ENCODE measurements around the gene NTN3. TPM values are rescaled to one million over a fixed set of nuclear protein-coding genes. Genes with fewer than 3 reads are reported as not detected.

NTN3 gene
- total and polyA plus RNA-seq, 2 donors, result 0.02 to 0.71 TPM

DNA sequence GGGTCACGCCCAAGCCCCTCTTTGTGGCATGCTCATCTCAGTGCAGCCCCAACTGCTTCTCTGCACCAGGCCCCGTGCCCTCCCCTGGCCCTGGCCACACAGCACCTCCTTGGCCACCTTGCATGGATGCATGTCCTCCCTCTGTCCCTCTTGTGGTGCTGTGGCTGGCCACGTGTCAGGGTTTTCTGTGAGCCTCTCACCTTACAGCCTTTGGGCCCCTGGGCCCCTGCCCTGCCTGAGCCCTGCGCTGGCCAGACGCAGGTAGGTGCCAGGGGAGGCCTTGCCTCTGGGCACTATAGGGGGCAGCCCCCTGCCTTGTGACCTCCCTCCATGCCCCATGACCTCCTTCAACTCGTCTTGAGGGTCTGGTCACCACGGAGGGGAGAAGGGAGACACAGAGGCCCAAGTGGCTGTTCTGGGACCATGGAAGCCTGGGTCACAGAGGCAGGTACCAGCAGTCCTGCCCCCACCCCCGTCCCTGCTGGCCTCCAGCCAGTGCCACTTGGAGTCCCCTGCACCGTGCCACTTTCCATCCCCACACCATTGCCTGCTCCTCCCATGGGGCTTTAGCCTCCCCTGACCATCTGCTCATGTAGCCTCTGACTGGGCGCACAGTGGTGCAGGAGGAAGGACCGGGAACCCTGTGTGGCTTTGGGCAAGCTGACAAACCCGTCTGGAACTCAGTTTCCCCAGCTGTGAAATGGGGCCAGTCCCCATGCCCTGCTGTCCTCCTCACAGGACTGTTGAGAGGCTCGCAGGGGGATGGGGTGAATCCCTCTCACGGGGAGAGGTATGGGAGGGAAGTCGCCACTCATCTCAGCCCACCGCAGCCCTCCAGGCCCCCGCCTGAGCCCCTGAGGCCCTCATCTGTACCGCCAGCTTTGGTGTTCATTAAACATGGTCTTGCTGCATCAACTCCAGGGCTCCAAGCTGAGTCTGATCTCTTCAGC lies 31.1 kb downstream of the NTN3 start:
- no peak overlapping the region for H3K4me3 ChIP-seq (ENCODE audit: low read length in 2 of 2)
- 95% methylated on average over 18 of the region's 18 CpGs for WGBS
- DNase-seq (ENCODE audit: low read depth in 6 of 9, low spot score in 9 of 9), result no peak
- H3K36me3 ChIP-seq (ENCODE audit: control insufficient read depth in 2 of 2, insufficient read depth in 2 of 2, low read length in 1 of 2), result peaks cover 0 to 7% of the 10 kb centered on the region in 2 donors
- no peaks in the 10 kb centered on the region for H3K9me3 ChIP-seq (ENCODE audit: control insufficient read depth in 2 of 2, insufficient read depth in 1 of 2, low read length in 1 of 2)
- peaks cover 0 to 29% of the 10 kb centered on the region in 2 donors for H3K4me1 ChIP-seq (ENCODE audit: control insufficient read depth in 2 of 2, insufficient read depth in 2 of 2, low read length in 2 of 2)
- H3K27ac ChIP-seq (ENCODE audit: low read depth in 1 of 2, low read length in 1 of 2), result no peak overlapping the region
- no peaks in the 10 kb centered on the region for H3K27me3 ChIP-seq (ENCODE audit: control insufficient read depth in 2 of 2, insufficient read depth in 1 of 2, low read length in 1 of 2)

DNA sequence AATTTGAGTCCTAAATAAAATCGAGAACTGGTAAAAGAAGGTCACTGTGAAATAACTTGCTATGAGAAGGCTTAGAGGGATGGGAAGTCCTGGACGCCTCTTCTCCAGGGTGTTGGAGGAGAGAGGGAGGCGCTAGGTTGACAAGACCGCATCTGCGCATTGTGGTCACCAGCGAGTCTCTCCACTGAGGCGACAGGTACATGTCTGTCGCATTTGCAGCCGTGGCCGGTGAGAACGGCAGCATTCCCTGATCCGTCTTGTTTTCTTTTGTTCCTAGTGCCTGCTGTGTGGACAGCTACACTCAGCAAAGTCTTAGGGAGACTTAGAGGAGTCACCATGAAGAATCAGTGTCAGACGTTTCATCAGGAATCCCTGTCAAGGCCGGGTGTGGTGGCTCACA lies 34.6 kb downstream of the NTN3 start:
- peaks cover 0 to 8% of the 10 kb centered on the region in 2 donors for H3K9me3 ChIP-seq (ENCODE audit: control insufficient read depth in 2 of 2, insufficient read depth in 1 of 2, low read length in 1 of 2)
- WGBS, result 96% methylated on average over 14 of the region's 14 CpGs
- no peak for DNase-seq (ENCODE audit: low read depth in 6 of 9, low spot score in 9 of 9)
- H3K36me3 ChIP-seq (ENCODE audit: control insufficient read depth in 2 of 2, insufficient read depth in 2 of 2, low read length in 1 of 2), result no peaks in the 10 kb centered on the region
- no peak overlapping the region for H3K27ac ChIP-seq (ENCODE audit: low read depth in 1 of 2, low read length in 1 of 2)
- no peak overlapping the region for H3K4me3 ChIP-seq (ENCODE audit: low read length in 2 of 2)
- peaks cover 3 to 60% of the 10 kb centered on the region in 2 donors for H3K4me1 ChIP-seq (ENCODE audit: control insufficient read depth in 2 of 2, insufficient read depth in 2 of 2, low read length in 2 of 2)
- H3K27me3 ChIP-seq (ENCODE audit: control insufficient read depth in 2 of 2, insufficient read depth in 1 of 2, low read length in 1 of 2), result no peaks in the 10 kb centered on the region

DNA sequence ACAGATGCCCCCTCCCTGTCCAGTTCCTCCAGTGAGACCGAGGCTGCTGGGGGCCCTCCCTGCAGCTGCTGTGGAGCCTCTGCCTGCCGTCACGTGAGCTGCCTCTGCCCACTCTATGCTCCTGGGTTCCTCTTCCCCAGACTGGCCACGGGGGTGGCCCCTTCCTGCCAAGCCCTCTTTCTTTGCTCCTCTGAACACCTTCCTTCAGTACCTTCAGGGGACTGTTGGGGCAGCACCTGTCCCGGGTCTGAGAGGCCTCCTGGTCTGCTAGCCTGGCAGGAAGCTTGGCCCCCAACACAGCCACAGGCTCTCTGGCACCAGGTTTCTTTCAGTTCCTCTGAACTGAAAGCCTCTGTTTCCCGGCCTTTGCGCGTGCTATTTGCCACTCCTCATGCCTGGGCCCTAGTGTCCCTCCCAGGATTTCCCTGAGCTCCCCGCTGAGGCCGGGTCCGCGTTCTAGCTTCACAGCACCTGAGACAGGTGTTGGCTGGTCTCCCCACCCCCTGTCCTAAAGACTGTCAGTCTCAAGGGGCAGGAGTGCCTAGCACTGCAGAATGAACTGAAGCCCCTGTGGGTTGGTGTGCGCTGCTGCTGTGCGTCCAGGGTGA lies 36.1 kb downstream of the NTN3 start:
- WGBS, result 30% methylated on average over 14 of the region's 14 CpGs
- Histone ChIP-seq H3K36me3 (ENCODE audit: control insufficient read depth in 2 of 2, insufficient read depth in 2 of 2, low read length in 1 of 2) (no peaks in the 10 kb centered on the region), H3K9me3 (ENCODE audit: control insufficient read depth in 2 of 2, insufficient read depth in 1 of 2, low read length in 1 of 2) (peaks cover 0 to 8% of the 10 kb centered on the region in 2 donors), H3K4me3 (ENCODE audit: low read length in 2 of 2) (no peak overlapping the region), H3K27me3 (ENCODE audit: control insufficient read depth in 2 of 2, insufficient read depth in 1 of 2, low read length in 1 of 2) (no peaks in the 10 kb centered on the region), H3K4me1 (ENCODE audit: control insufficient read depth in 2 of 2, insufficient read depth in 2 of 2, low read length in 2 of 2) (peaks cover 3 to 59% of the 10 kb centered on the region in 2 donors), H3K27ac (ENCODE audit: low read depth in 1 of 2, low read length in 1 of 2) (peak overlapping the region; percentile 73 to 74)
- peak in 1 of 9 donors; percentile 52 for DNase-seq (ENCODE audit: low read depth in 6 of 9, low spot score in 9 of 9)

DNA sequence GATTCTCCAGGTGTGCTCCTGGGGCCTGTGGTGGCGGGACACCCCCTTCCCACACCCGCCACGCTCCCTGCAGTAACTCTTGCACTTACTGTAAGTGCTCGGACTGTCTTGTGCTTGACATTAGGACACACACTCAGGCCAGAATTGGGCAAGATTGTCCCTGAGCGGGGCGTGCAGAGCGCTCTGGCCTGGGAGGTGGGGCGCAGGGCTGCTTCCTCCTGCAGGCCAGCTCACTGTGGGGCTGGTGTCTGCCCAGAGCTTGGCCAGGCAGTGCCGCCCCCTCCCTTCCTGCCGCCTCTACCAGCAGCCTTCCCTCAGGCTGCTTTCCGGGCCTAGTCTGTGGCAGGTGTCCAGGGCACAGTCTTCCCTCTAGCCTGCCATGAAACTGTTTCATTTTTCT lies 36.6 kb downstream of the NTN3 start:
- Histone ChIP-seq H3K4me3 (ENCODE audit: low read length in 2 of 2) (no peak overlapping the region), H3K27ac (ENCODE audit: low read depth in 1 of 2, low read length in 1 of 2) (peak overlapping the region; percentile 73 to 74)
- WGBS, result 77% methylated on average over 11 of the region's 11 CpGs

DNA sequence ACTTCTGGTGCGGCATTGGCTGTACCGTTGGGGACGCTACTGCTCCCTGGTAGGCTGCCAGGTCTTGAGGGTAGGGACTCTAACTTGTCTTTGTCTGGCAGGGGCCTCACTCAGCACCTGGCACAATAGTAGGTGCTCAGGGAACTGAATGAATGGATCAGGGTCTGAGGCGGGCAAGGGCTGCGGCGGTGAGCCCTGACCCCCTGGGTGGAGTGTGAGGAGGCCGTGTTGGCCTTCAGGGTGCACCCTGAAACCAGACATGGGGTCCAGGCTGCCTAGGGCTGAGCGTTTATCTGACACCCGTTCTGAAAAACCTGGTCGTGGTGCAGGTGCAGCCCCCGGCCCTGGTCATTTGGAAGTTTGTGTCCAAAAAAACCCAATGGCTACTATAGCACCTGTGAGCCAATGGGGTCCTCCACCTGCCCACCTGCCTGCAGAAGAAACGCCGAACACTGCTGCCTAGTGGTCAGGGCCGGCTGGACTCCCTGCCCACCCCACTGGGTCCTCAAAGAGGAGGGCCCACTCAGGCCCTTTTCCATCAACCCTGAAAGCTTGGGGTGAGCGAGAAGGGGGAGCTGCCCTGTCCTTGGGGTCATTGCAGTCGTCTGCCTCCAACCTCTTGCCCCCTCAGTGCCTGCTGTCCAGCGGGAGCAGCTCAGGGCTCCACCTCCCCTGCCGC lies 37.8 kb downstream of the NTN3 start:
- Histone ChIP-seq H3K36me3 (ENCODE audit: control insufficient read depth in 2 of 2, insufficient read depth in 2 of 2, low read length in 1 of 2) (no peaks in the 10 kb centered on the region), H3K4me3 (ENCODE audit: low read length in 2 of 2) (no peak overlapping the region), H3K27me3 (ENCODE audit: control insufficient read depth in 2 of 2, insufficient read depth in 1 of 2, low read length in 1 of 2) (no peaks in the 10 kb centered on the region), H3K27ac (ENCODE audit: low read depth in 1 of 2, low read length in 1 of 2) (no peak overlapping the region), H3K9me3 (ENCODE audit: control insufficient read depth in 2 of 2, insufficient read depth in 1 of 2, low read length in 1 of 2) (peaks cover 0 to 11% of the 10 kb centered on the region in 2 donors), H3K4me1 (ENCODE audit: control insufficient read depth in 2 of 2, insufficient read depth in 2 of 2, low read length in 2 of 2) (peaks cover 9 to 64% of the 10 kb centered on the region in 2 donors)
- WGBS, result 95% methylated on average over 18 of the region's 18 CpGs
- no peak for DNase-seq (ENCODE audit: low read depth in 6 of 9, low spot score in 9 of 9)

More for the DNA sequence above, 36.6 kb downstream of the NTN3 start:
- no peaks in the 10 kb centered on the region for H3K36me3 ChIP-seq (ENCODE audit: control insufficient read depth in 2 of 2, insufficient read depth in 2 of 2, low read length in 1 of 2)
- peaks cover 6 to 59% of the 10 kb centered on the region in 2 donors for H3K4me1 ChIP-seq (ENCODE audit: control insufficient read depth in 2 of 2, insufficient read depth in 2 of 2, low read length in 2 of 2)
- peaks cover 0 to 8% of the 10 kb centered on the region in 2 donors for H3K9me3 ChIP-seq (ENCODE audit: control insufficient read depth in 2 of 2, insufficient read depth in 1 of 2, low read length in 1 of 2)
- no peaks in the 10 kb centered on the region for H3K27me3 ChIP-seq (ENCODE audit: control insufficient read depth in 2 of 2, insufficient read depth in 1 of 2, low read length in 1 of 2)
- DNase-seq (ENCODE audit: low read depth in 6 of 9, low spot score in 9 of 9), result no peak

DNA sequence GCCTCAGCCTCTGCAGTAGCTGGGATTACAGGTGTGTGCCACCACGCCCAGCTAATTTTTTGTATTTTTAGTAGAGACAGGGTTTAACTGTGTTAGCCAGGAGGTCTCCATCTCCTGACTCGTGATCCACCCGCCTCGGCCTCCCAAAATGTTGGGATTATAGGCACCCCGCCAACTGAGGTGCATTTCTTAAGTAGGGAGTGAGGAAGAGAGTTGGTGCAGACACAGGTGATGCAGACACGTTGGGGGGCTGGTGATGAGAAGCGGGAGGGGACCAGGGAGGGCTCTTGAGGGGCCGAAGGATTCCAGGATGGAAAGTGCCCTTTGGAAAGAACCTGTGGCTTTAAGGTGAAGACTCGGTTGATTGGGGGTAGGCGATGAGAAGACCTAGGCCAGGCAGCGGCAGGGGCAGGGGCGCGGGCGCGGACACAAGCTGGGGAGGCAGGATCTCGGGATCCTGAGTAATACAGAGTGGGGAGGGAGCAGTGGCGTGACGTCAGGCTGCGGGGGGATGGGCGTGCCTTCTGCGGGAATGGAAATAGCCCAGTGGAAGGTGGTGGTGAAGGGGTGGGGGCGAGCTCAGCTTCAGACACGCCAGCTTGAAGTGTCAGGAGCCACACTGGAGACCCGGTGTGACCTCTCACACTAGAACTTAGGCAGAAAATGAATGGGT lies 40.2 kb downstream of the NTN3 start:
- H3K27ac ChIP-seq (ENCODE audit: low read depth in 1 of 2, low read length in 1 of 2), result no peak overlapping the region
- WGBS, result 91% methylated on average over 24 of the region's 24 CpGs
- peaks cover 19 to 80% of the 10 kb centered on the region in 2 donors for H3K4me1 ChIP-seq (ENCODE audit: control insufficient read depth in 2 of 2, insufficient read depth in 2 of 2, low read length in 2 of 2)
- H3K27me3 ChIP-seq (ENCODE audit: control insufficient read depth in 2 of 2, insufficient read depth in 1 of 2, low read length in 1 of 2), result no peaks in the 10 kb centered on the region
- peaks cover 0 to 11% of the 10 kb centered on the region in 2 donors for H3K9me3 ChIP-seq (ENCODE audit: control insufficient read depth in 2 of 2, insufficient read depth in 1 of 2, low read length in 1 of 2)
- no peak overlapping the region for H3K4me3 ChIP-seq (ENCODE audit: low read length in 2 of 2)
- H3K36me3 ChIP-seq (ENCODE audit: control insufficient read depth in 2 of 2, insufficient read depth in 2 of 2, low read length in 1 of 2), result peaks cover 0 to 6% of the 10 kb centered on the region in 2 donors
- no peak for DNase-seq (ENCODE audit: low read depth in 6 of 9, low spot score in 9 of 9)

DNA sequence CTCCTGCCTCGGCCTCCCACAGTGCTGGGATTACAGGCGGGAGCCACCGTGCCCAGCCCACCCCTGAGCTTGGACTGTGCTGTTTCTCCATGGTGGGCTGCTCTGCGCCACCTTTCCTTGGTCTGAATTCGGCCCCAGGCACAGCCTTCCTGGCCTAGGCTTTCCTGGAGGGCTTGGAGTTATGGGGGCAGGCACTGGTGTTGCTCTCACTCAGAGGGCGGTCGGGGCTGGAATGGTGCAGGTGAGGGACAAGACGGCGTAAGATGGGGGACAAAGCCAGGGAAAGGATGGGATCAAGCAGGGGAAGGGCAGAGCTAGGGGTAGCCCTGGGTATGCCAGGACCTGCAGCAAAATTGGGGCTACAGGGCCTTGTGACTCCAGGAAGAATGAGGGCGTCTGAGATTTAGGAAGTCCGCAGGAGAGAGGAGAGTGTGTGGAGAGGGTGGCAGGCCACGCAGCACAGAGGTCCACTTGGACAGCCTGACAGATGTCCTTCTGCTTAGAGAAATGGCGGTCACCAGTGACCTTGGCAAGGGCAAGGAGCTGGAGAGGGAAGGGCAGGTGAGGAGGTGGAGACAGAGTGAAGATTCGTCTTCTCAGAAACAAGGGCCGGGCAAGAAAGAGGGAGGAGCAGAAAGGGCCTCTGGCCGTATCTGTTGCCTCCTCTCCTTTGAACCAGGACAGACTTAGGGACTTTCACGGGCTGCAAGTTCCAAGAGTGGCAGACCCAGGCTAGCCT lies 41.1 kb downstream of the NTN3 start:
- H3K4me1 ChIP-seq (ENCODE audit: control insufficient read depth in 2 of 2, insufficient read depth in 2 of 2, low read length in 2 of 2), result peaks cover 19 to 82% of the 10 kb centered on the region in 2 donors
- no peaks in the 10 kb centered on the region for H3K27me3 ChIP-seq (ENCODE audit: control insufficient read depth in 2 of 2, insufficient read depth in 1 of 2, low read length in 1 of 2)
- no peak overlapping the region for H3K4me3 ChIP-seq (ENCODE audit: low read length in 2 of 2)
- H3K9me3 ChIP-seq (ENCODE audit: control insufficient read depth in 2 of 2, insufficient read depth in 1 of 2, low read length in 1 of 2), result peaks cover 0 to 11% of the 10 kb centered on the region in 2 donors
- WGBS, result 98% methylated on average over 17 of the region's 17 CpGs
- H3K27ac ChIP-seq (ENCODE audit: low read depth in 1 of 2, low read length in 1 of 2), result peak overlapping the region in 1 of 2 donors; percentile 95
- peaks cover 5 to 14% of the 10 kb centered on the region in 2 donors for H3K36me3 ChIP-seq (ENCODE audit: control insufficient read depth in 2 of 2, insufficient read depth in 2 of 2, low read length in 1 of 2)
- DNase-seq (ENCODE audit: low read depth in 6 of 9, low spot score in 9 of 9), result no peak

DNA sequence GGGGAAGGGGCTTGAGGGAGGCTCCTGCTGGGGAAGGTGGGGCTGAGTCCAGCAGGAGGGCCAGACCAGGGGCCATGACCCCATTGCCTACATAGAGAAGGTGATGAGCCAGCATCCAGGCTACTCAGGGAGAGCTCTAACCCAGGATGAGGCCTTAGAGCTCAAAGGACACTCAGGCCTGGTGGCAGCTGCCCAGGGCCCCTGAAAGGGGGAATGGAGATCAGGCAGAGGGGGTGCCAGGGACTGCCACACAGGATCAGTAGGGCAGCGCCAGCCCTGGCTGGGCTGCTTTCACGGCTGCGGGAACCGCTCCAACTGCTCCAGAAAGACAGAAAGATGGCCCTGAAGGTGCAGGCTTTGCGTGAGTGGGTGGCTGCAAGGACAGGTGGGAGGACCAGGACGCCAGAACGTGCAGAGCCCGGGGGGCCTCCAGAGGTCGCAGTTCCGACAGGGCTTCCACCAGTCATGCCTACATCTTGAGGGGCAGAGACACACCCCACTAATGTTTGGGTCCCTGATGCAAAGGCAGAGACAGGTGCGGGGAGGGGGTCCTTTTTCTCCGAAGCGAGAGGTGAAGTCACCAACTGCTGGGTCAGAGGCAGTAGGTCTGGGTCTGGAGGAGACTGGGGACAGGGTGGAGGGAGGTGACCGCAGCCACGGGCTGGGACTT lies 41.8 kb downstream of the NTN3 start:
- Histone ChIP-seq H3K9me3 (ENCODE audit: control insufficient read depth in 2 of 2, insufficient read depth in 1 of 2, low read length in 1 of 2) (peaks cover 0 to 11% of the 10 kb centered on the region in 2 donors), H3K27ac (ENCODE audit: low read depth in 1 of 2, low read length in 1 of 2) (peak overlapping the region; percentile 95 to 99), H3K4me3 (ENCODE audit: low read length in 2 of 2) (peak overlapping the region; percentile 26 to 87), H3K36me3 (ENCODE audit: control insufficient read depth in 2 of 2, insufficient read depth in 2 of 2, low read length in 1 of 2) (peaks cover 8 to 15% of the 10 kb centered on the region in 2 donors), H3K27me3 (ENCODE audit: control insufficient read depth in 2 of 2, insufficient read depth in 1 of 2, low read length in 1 of 2) (no peaks in the 10 kb centered on the region), H3K4me1 (ENCODE audit: control insufficient read depth in 2 of 2, insufficient read depth in 2 of 2, low read length in 2 of 2) (peaks cover 19 to 78% of the 10 kb centered on the region in 2 donors)
- peak in 5 of 9 donors; percentile 50 to 81 (median 64) for DNase-seq (ENCODE audit: low read depth in 6 of 9, low spot score in 9 of 9)
- WGBS, result 30% methylated on average over 15 of the region's 15 CpGs

Measured in thymus (tissue), 11 donors.